Measurements from ENCODE around the gene TMPRSS15.

DNA sequence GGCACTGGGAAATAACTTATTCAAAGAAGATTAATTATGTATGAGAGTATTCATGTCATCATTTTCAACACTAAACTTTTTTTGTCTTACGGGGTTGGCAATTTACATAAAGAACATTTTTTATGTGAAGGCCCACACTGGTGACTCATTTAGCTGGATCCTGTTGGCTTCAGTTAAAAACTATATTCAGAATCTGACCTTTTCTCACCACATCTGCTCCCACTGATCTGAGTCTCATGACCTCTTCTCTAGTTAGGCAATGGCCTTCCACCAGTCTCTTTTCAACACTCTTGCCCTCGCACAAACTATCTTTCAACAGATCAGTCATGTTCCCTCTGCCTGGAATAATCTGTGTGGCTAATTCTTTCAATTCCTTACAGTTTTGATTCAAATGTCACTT lies 53.4 kb downstream of the TMPRSS15 start:
- TF ChIP-seq POLR2A (IDR thresholded peaks at IDR 0.05): no peak
- TF ChIP-seq, protein P1, sequence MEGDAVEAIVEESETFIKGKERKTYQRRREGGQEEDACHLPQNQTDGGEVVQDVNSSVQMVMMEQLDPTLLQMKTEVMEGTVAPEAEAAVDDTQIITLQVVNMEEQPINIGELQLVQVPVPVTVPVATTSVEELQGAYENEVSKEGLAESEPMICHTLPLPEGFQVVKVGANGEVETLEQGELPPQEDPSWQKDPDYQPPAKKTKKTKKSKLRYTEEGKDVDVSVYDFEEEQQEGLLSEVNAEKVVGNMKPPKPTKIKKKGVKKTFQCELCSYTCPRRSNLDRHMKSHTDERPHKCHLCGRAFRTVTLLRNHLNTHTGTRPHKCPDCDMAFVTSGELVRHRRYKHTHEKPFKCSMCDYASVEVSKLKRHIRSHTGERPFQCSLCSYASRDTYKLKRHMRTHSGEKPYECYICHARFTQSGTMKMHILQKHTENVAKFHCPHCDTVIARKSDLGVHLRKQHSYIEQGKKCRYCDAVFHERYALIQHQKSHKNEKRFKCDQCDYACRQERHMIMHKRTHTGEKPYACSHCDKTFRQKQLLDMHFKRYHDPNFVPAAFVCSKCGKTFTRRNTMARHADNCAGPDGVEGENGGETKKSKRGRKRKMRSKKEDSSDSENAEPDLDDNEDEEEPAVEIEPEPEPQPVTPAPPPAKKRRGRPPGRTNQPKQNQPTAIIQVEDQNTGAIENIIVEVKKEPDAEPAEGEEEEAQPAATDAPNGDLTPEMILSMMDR (IDR thresholded peaks at IDR 0.05): no peak
